Duodenal mucosa (tissue), 2 donors: Measurements from ENCODE around the gene ABCD1.
A peak's percentile ranks its signal among the peaks of the same experiment; 100 is the strongest.

Experiments used
- H3K27ac ChIP-seq: one replicate; pipeline ENCODE4 v1.7.0; 2013; ENCODE audit warnings: low read depth, low read length
- H3K27me3 ChIP-seq, 2 donors: one replicate each; pipeline ENCODE4 v1.7.0; 2013; ENCODE audit warnings: low read length in 2 of 2, control low read depth in 1 of 2; ENCODE audit not compliant: insufficient read depth in 2 of 2, control insufficient read depth in 1 of 2
- H3K36me3 ChIP-seq, 2 donors: one replicate each; pipeline ENCODE4 v1.7.0; 2013; ENCODE audit warnings: low read length in 2 of 2, control low read depth in 1 of 2; ENCODE audit not compliant: insufficient read depth in 2 of 2, control insufficient read depth in 1 of 2
- H3K4me1 ChIP-seq, 2 donors: one replicate each; pipeline ENCODE4 v1.7.0; 2013; ENCODE audit warnings: low read length in 2 of 2, control low read depth in 1 of 2; ENCODE audit not compliant: insufficient read depth in 2 of 2, control insufficient read depth in 1 of 2
- H3K4me3 ChIP-seq, 2 donors: one replicate each; pipeline ENCODE4 v1.7.0; 2013; ENCODE audit warnings: low read length in 2 of 2, low read depth in 1 of 2
- H3K9ac ChIP-seq, 2 donors: one replicate each; pipeline ENCODE4 v1.7.0; 2013; ENCODE audit warnings: low read length in 2 of 2, low read depth in 1 of 2
- H3K9me3 ChIP-seq, 2 donors: one replicate each; pipeline ENCODE4 v1.7.0; 2013; ENCODE audit warnings: low read length in 2 of 2, control low read depth in 1 of 2; ENCODE audit not compliant: control insufficient read depth in 1 of 2

The ABCD1 gene

DNA sequence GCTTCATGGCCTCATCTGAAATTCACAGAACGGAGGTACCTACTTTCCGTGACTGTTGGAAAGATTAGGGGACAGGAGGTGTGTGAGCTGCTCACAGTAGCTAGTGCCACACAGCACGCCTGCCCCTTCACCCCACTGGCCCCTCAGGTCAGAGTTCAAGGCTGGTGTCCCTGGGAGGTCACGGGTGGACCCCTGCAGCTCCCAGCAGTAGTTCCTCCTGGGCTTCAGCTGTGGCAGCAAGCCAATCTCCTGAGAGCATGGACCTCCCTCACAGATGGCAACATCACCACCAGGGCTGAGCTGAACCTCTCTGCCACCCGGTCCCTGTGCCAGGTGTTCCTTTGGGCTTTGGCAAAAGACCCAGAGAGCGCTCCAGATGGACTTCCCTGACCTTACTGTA is 67.7 kb downstream of the ABCD1 start:
- Histone ChIP-seq H3K27ac (no peak overlapping the region), H3K9me3 (no peaks in the 10 kb centered on the region), H3K27me3 (no peaks in the 10 kb centered on the region), H3K4me1 (peaks cover 21 to 22% of the 10 kb centered on the region in 2 donors), H3K9ac (no peak overlapping the region), H3K4me3 (peak overlapping the region in 1 of 2 donors; percentile 80), H3K36me3 (peaks cover 0 to 21% of the 10 kb centered on the region in 2 donors)

DNA sequence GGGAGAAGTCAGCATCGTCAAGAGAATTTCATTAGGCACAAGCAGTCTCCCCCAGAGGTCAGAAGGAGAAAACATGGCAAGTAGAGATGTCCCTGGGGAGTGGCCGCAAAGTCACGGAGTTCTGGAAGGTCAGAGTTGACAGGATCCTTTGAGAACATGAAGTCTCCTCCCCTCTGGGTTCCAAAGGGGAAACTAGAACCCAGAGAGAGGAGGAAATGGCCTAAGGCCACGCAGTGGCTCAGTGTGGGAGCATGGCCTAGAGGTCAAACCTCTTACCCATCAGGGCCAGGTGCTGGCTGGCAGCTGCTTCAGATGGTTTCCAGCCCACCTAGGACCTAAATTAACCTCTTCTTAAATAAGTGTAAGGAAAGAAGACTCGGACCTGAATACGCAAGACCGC is 68.6 kb downstream of the ABCD1 start:
- Histone ChIP-seq H3K4me1 (peaks cover 21 to 22% of the 10 kb centered on the region in 2 donors), H3K9ac (peak overlapping the region; percentile 66 to 78), H3K9me3 (no peaks in the 10 kb centered on the region), H3K4me3 (peak overlapping the region; percentile 80 to 82), H3K27me3 (no peaks in the 10 kb centered on the region), H3K27ac (peak overlapping the region; percentile 36), H3K36me3 (peaks cover 0 to 23% of the 10 kb centered on the region in 2 donors)
